ENCODE measurements around the gene REEP1. TPM values are rescaled to one million over a fixed set of nuclear protein-coding genes. Genes with fewer than 3 reads are reported as not detected.
A peak's percentile ranks its signal among the peaks of the same experiment; 100 is the strongest.
"Not testable (repeated sequence)": the region's sequence is repeated elsewhere in the genome, so short reads cannot be mapped to it uniquely, and the experiment has no call there.

The REEP1 gene
- total RNA-seq, 2 experiments from 2014 or later = 0.11 TPM; not detected in 1

GRCh38 chr2:86235196-86235980 is 102.0 kb downstream of the REEP1 start:
- Mint-ChIP-seq H3K4me1 (peaks cover 17% of the 10 kb centered on the region), H3K27me3 (peaks cover 11% of the 10 kb centered on the region), H3K9me3 (no peaks in the 10 kb centered on the region), H3K4me3 (no peak overlapping the region), H3K27ac (no peak overlapping the region), H3K36me3 (peaks cover 2% of the 10 kb centered on the region)
- DNase-seq (no peak), ATAC-seq (ENCODE audit: low read depth) (no peak)
- POLR2A ChIA-PET = no interaction called here

GRCh38 chr2:86234563-86235131 is 102.8 kb downstream of the REEP1 start:
- H3K4me3 Mint-ChIP-seq = no peak overlapping the region
- POLR2A ChIA-PET = no interaction called here
- no peak overlapping the region for H3K27ac Mint-ChIP-seq
- H3K36me3 Mint-ChIP-seq = peaks cover 2% of the 10 kb centered on the region
- H3K4me1 Mint-ChIP-seq = peaks cover 15% of the 10 kb centered on the region
- ATAC-seq (ENCODE audit: low read depth) = no peak
- H3K27me3 Mint-ChIP-seq = peaks cover 11% of the 10 kb centered on the region
- no peak for DNase-seq
- no peaks in the 10 kb centered on the region for H3K9me3 Mint-ChIP-seq

GRCh38 chr2:86233436-86233835 is 104.0 kb downstream of the REEP1 start:
- Mint-ChIP-seq H3K9me3 (no peaks in the 10 kb centered on the region), H3K4me1 (peaks cover 5% of the 10 kb centered on the region), H3K27me3 (peaks cover 11% of the 10 kb centered on the region), H3K27ac (no peak overlapping the region), H3K4me3 (no peak overlapping the region), H3K36me3 (peaks cover under 1% of the 10 kb centered on the region)
- DNase-seq (no peak), ATAC-seq (ENCODE audit: low read depth) (no peak)
- POLR2A ChIA-PET = interaction anchor here (0.9 kb wide), 1 partner anchor 38 kb away, joined by 3 read pairs; the partner anchor contains the start of gene IMMT

GRCh38 chr2:86232910-86233309 is 104.5 kb downstream of the REEP1 start:
- Mint-ChIP-seq H3K9me3 (no peaks in the 10 kb centered on the region), H3K27ac (no peak overlapping the region), H3K36me3 (no peaks in the 10 kb centered on the region), H3K4me3 (no peak overlapping the region), H3K27me3 (peaks cover 11% of the 10 kb centered on the region), H3K4me1 (peaks cover 2% of the 10 kb centered on the region)
- DNase-seq (no peak), ATAC-seq (ENCODE audit: low read depth) (no peak)
- POLR2A ChIA-PET = interaction anchor here (0.9 kb wide), 1 partner anchor 38 kb away, joined by 3 read pairs; the partner anchor contains the start of gene IMMT

- H3K4me1 Mint-ChIP-seq = peaks cover 2% of the 10 kb centered on the region
- no peak for ATAC-seq (ENCODE audit: low read depth)
- DNase-seq = no peak
- peaks cover 15% of the 10 kb centered on the region for H3K27me3 Mint-ChIP-seq
- H3K9me3 Mint-ChIP-seq = no peaks in the 10 kb centered on the region
- H3K4me3 Mint-ChIP-seq = no peak overlapping the region
- no peaks in the 10 kb centered on the region for H3K36me3 Mint-ChIP-seq
- no peak overlapping the region for H3K27ac Mint-ChIP-seq
- POLR2A ChIA-PET = interaction anchor here (0.9 kb wide), 1 partner anchor 37 kb away, joined by 3 read pairs; the partner anchor contains the start of gene IMMT
These were observed 105.0 kb downstream of the REEP1 start for GRCh38 chr2:86232373-86232784.

- POLR2A ChIA-PET = no interaction called here
- DNase-seq (no peak), ATAC-seq (ENCODE audit: low read depth) (no peak)
- Mint-ChIP-seq H3K9me3 (no peaks in the 10 kb centered on the region), H3K27ac (no peak overlapping the region), H3K36me3 (no peaks in the 10 kb centered on the region), H3K4me1 (no peaks in the 10 kb centered on the region), H3K27me3 (peaks cover 15% of the 10 kb centered on the region), H3K4me3 (no peak overlapping the region)
These were observed 105.6 kb downstream of the REEP1 start for GRCh38 chr2:86231680-86232372.

GRCh38 chr2:86230961-86231360 is 106.5 kb downstream of the REEP1 start:
- Mint-ChIP-seq H3K4me1 (no peaks in the 10 kb centered on the region), H3K27ac (no peak overlapping the region), H3K27me3 (peaks cover 15% of the 10 kb centered on the region), H3K36me3 (no peaks in the 10 kb centered on the region), H3K4me3 (no peak overlapping the region), H3K9me3 (no peaks in the 10 kb centered on the region)
- POLR2A ChIA-PET = interaction anchor here (0.6 kb wide), 1 partner anchor 486 kb away, joined by 5 read pairs; no protein-coding TSS in a partner anchor
- DNase-seq (no peak), ATAC-seq (ENCODE audit: low read depth) (no peak)

GRCh38 chr2:86229221-86229620 is 108.2 kb downstream of the REEP1 start:
- POLR2A ChIA-PET = no interaction called here
- H3K36me3 Mint-ChIP-seq = no peaks in the 10 kb centered on the region
- no peaks in the 10 kb centered on the region for H3K9me3 Mint-ChIP-seq
- H3K27me3 Mint-ChIP-seq = peaks cover 13% of the 10 kb centered on the region
- no peak overlapping the region for H3K27ac Mint-ChIP-seq
- no peak overlapping the region for H3K4me3 Mint-ChIP-seq
- no peak for ATAC-seq (ENCODE audit: low read depth)
- DNase-seq = no peak
- H3K4me1 Mint-ChIP-seq = peaks cover 8% of the 10 kb centered on the region

- H3K36me3 Mint-ChIP-seq; ATAC-seq (ENCODE audit: low read depth); H3K9me3 Mint-ChIP-seq; H3K4me3 Mint-ChIP-seq; DNase-seq; POLR2A ChIA-PET; H3K27ac Mint-ChIP-seq; H3K27me3 Mint-ChIP-seq: not testable (repeated sequence)
- H3K4me1 Mint-ChIP-seq = peaks cover 10% of the 10 kb centered on the region
These were observed 108.9 kb downstream of the REEP1 start for GRCh38 chr2:86228574-86228973.

GRCh38 chr2:86227685-86228084 is 109.7 kb downstream of the REEP1 start:
- Mint-ChIP-seq H3K36me3 (no peaks in the 10 kb centered on the region), H3K9me3 (no peaks in the 10 kb centered on the region), H3K4me1 (peaks cover 12% of the 10 kb centered on the region), H3K4me3 (no peak overlapping the region), H3K27ac (no peak overlapping the region), H3K27me3 (peaks cover 4% of the 10 kb centered on the region)
- DNase-seq (no peak), ATAC-seq (ENCODE audit: low read depth) (no peak)
- POLR2A ChIA-PET = no interaction called here

- Mint-ChIP-seq H3K9me3 (no peaks in the 10 kb centered on the region), H3K27ac (peak overlapping the region; percentile 16), H3K4me3 (no peak overlapping the region), H3K36me3 (no peaks in the 10 kb centered on the region), H3K27me3 (peaks cover 4% of the 10 kb centered on the region), H3K4me1 (peaks cover 12% of the 10 kb centered on the region)
- ATAC-seq (ENCODE audit: low read depth) (no peak), DNase-seq (no peak)
- POLR2A ChIA-PET = no interaction called here
These were observed 110.5 kb downstream of the REEP1 start for GRCh38 chr2:86226636-86227520.

- DNase-seq (no peak), ATAC-seq (ENCODE audit: low read depth) (no peak)
- Mint-ChIP-seq H3K4me3 (no peak overlapping the region), H3K4me1 (peaks cover 15% of the 10 kb centered on the region), H3K36me3 (no peaks in the 10 kb centered on the region), H3K9me3 (no peaks in the 10 kb centered on the region), H3K27ac (peak overlapping the region; percentile 94), H3K27me3 (peaks cover 4% of the 10 kb centered on the region)
- POLR2A ChIA-PET = interaction anchor here (1.8 kb wide), 1 partner anchor 216 kb away, joined by 14 read pairs; the partner anchor contains the start of gene KDM3A
These were observed 111.4 kb downstream of the REEP1 start for GRCh38 chr2:86226070-86226469.

GRCh38 chr2:86225581-86225980 is 111.8 kb downstream of the REEP1 start:
- Mint-ChIP-seq H3K9me3 (no peaks in the 10 kb centered on the region), H3K27me3 (peaks cover 4% of the 10 kb centered on the region), H3K4me3 (peak overlapping the region; percentile 58), H3K36me3 (no peaks in the 10 kb centered on the region), H3K4me1 (peaks cover 17% of the 10 kb centered on the region), H3K27ac (peak overlapping the region; percentile 94)
- POLR2A ChIA-PET = interaction anchor here (1.8 kb wide), 1 partner anchor 216 kb away, joined by 14 read pairs; the partner anchor contains the start of gene KDM3A
- peak; percentile 92 for ATAC-seq (ENCODE audit: low read depth)
- peak; percentile 70 for DNase-seq
